ENCODE measurements around the gene SPIC.

The SPIC gene

DNA sequence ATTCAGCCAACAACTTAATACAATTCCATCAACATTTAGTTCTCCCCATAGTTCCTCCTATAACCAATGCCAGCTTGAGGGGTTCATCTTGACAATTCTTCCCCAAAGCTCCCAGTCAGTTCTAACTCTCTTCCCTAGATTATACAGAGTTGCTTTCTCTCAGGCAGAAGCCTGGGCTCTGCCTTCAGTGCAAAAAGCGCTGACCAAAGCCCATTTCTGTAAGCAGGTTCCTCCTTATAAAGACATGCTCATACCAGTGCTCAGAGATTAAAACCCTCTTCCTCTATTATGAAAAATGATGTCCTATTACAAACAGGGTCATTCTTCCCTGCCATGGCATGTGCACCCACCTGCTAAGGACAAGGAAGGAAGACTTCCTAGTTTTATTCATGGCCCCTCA is 16.2 kb downstream of the SPIC start:
- TF ChIP-seq, protein P1, sequence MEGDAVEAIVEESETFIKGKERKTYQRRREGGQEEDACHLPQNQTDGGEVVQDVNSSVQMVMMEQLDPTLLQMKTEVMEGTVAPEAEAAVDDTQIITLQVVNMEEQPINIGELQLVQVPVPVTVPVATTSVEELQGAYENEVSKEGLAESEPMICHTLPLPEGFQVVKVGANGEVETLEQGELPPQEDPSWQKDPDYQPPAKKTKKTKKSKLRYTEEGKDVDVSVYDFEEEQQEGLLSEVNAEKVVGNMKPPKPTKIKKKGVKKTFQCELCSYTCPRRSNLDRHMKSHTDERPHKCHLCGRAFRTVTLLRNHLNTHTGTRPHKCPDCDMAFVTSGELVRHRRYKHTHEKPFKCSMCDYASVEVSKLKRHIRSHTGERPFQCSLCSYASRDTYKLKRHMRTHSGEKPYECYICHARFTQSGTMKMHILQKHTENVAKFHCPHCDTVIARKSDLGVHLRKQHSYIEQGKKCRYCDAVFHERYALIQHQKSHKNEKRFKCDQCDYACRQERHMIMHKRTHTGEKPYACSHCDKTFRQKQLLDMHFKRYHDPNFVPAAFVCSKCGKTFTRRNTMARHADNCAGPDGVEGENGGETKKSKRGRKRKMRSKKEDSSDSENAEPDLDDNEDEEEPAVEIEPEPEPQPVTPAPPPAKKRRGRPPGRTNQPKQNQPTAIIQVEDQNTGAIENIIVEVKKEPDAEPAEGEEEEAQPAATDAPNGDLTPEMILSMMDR (IDR thresholded peaks at IDR 0.05): no peak

DNA sequence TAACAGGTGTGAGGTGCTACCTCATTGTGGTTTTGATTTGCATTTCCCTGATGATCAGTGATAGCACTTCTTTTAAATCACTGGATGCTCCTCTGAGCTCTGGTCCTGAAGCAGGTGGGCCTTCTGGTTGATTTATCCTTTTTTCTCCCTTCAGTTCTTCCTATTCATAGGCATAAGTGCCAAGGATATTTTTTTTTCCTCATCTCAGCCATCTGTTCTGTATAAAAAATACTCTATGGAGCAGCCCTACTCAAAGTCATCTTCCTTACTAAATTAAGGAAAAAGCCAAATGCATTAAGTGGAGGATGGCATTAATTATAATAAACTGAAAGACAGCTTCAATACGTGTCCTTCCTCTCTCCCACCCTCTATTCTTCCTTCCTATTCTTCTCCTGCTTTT is 18.4 kb downstream of the SPIC start:
- TF ChIP-seq, protein P1 (IDR thresholded peaks at IDR 0.05): no peak

DNA sequence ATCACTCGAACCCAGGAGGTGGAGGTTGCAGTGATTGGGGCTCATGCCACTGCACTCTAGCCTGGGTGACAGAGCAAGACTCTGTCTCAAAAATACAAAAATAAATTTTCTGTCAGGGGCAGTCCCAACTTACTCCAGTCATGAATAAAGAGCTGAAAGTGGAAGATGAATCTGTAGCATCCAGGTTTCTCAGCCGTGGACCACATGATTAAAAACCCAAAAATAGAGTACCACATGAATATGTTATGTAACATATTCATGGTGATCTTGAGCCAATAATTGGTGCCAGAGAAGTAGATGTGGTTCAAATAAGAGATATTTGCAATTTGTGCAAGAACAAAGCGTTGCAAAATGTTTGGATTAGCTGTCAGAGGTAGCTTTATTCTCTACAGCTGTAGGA is 23.1 kb downstream of the SPIC start:
- TF ChIP-seq, protein P1 (IDR thresholded peaks at IDR 0.05): no peak

DNA sequence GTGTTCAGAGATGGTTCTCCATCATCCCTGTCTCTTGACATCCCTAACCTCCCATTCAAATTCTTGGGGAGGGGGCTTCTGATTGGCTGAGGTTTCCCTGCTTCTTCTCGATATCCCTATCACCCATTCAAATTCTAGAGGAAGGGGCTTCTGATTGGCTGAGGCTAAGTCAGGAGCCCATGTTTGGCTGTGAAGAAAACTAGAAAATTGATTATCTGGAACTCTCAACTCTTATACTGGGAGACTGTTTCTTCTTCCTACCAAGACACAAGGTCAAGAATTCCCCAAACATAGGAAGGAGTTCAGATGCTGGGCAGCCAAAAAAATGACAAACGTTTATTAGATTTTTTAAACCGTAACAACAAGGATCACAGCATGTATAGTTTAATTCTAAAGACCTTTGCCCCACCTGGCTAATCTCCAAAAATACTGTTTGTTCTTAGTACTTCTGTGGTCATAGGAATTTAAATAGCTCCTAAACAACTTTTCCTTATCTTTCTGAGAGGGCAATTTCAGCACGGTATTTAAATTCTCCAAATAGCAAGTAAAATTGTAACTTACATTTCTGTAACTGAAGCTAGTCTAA is 26.4 kb downstream of the SPIC start:
- TF ChIP-seq, protein P1 (IDR thresholded peaks at IDR 0.05): no peak

DNA sequence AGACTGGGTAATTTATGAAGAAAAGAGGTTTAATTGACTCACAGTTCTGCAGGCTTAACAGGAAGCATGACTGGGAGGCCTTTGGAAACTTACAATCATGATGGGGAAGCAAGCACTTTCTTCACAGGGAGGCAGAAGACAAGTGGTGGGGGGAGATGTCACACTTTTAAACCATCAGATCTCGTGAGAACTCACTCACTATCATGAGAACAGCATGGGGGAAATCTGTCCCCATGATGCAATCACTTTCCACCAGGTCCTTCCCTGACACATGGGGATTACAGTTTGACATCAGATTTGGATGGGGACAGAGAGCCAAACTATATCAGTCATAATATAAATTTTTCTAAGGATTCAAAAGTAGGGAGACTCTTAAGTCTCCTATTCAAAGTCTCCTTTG is 46.0 kb downstream of the SPIC start:
- TF ChIP-seq, protein P1 (IDR thresholded peaks at IDR 0.05): no peak

DNA sequence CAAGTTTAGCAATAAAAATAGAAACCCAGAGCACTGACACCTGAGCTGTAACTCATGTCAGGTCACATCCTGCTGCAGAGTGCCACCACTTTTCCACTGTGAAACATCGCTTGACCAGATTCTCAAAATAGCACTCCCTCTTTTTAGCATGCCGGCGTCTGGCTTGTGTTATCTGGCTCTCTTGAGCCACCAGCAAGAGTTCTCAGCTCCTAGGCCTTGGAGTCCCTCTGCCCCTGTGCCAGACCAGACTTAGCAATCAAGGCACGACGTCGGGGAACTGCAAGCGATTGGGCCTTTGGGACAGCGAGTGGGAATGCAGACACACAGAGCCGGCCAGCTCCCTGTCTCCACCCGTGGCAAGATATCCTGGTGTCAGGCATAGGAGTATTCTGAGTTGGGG is 52.5 kb downstream of the SPIC start:
- TF ChIP-seq, protein P1 (IDR thresholded peaks at IDR 0.05): no peak

DNA sequence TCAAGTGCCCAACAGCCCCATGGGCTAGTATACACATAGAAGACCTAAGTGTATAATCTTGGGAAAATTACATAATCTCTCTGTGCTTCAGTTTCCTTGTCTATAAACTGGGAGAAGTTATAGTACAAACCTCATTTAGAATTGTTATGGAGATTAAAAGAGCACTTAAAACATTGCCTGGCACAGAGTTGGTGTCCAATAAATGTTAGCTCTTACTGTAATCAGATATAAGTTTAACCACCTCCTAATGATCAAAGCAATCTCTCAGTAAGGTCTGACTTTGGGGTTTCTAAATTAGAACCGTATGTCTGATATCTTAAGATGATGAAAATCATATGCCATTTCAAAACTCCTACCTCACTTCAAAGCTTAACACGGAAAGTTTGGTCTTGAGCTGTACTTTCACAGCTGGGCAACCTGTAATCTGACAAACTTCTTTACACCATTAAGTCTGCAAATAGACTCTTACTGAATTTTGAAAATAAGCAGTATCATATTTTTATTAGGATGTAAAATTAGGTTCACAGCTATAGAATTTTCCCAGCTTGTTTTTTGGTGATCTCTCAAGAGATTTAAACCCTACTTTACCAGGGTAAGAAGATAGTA is 61.0 kb downstream of the SPIC start:
- TF ChIP-seq, protein P1 (IDR thresholded peaks at IDR 0.05): no peak
